MCF 10A (cell line): Measurements from ENCODE around the gene CPVL. TPM values are rescaled to one million over a fixed set of nuclear protein-coding genes. Genes with fewer than 3 reads are reported as not detected.

ENCODE experiments used
- BruUV-seq: library from RNA; stranded (reverse); fragments of 400-500 nt; replicated peaks from 2 replicates; lab custom pipeline; 2021; lab: Mats Ljungman, UMichigan
- CTCF ChIA-PET: fragments of 300-600 bp; sonication (Branson Sonifier 250); formaldehyde crosslinking; extraction: SDS; loops from one replicate; lab custom pipeline; 2021; ENCODE audit warnings: antibody characterized with exemption, inconsistent platforms; lab: Yijun Ruan, JAX
- POLR2A ChIA-PET: fragments of 300-600, 350-650 bp; sonication (Branson Sonifier 250); formaldehyde crosslinking; extraction: SDS; loops from one replicate; lab custom pipeline; 2020; ENCODE audit warnings: antibody characterized with exemption, inconsistent platforms; lab: Yijun Ruan, JAX
- DNase-seq: peaks from one replicate; pipeline ENCODE4 v3.0.0-alpha.2; 2018; ENCODE audit not compliant: unreplicated experiment
- H3K27ac Mint-ChIP-seq: one replicate; pipeline ENCODE4 v1.8.0; 2022; ENCODE audit warnings: mild to moderate bottlenecking, low read depth, mixed read lengths; ENCODE audit not compliant: unreplicated experiment
- H3K27me3 Mint-ChIP-seq: one replicate; pipeline ENCODE4 v1.8.0; 2022; ENCODE audit warnings: mixed read lengths; ENCODE audit not compliant: insufficient read depth, unreplicated experiment
- H3K36me3 Mint-ChIP-seq: one replicate; pipeline ENCODE4 v1.8.0; 2022; ENCODE audit warnings: mild to moderate bottlenecking, moderate library complexity, mixed read lengths; ENCODE audit not compliant: insufficient read depth, unreplicated experiment
- H3K4me1 Mint-ChIP-seq: one replicate; pipeline ENCODE4 v1.8.0; 2022; ENCODE audit warnings: mixed read lengths; ENCODE audit not compliant: insufficient read depth, unreplicated experiment
- H3K4me3 Mint-ChIP-seq: one replicate; pipeline ENCODE4 v1.8.0; 2022; ENCODE audit warnings: mild to moderate bottlenecking, moderate library complexity, mixed read lengths; ENCODE audit not compliant: unreplicated experiment
- H3K9me3 Mint-ChIP-seq: one replicate; pipeline ENCODE4 v1.8.0; 2022; ENCODE audit warnings: mixed read lengths; ENCODE audit not compliant: unreplicated experiment
- intact Hi-C: fragments of 100-400 bp; cut with micrococcal nuclease; formaldehyde crosslinking; loops from 2 replicates; pipeline ENCODE4 v1.14.1; 2022
- total RNA-seq: library from RNA; stranded (reverse); gene quantifications from 2 replicates; pipeline ENCODE4 v1.2.3, GENCODE V29; 2022
- TF ChIP-seq, protein P1 (sequence below): fragments of 200-600 bp; IDR thresholded peaks from one replicate; pipeline ENCODE4 v1.8.0; 2022; ENCODE audit warnings: antibody characterized with exemption, mild to moderate bottlenecking; ENCODE audit not compliant: unreplicated experiment

CPVL gene
- total RNA-seq, 1 experiment from 2014 or later, result 49.0 TPM

GRCh38 chr7:29076631-29077030 is 69.7 kb downstream of the CPVL start:
- H3K4me3 Mint-ChIP-seq, result no peak overlapping the region
- intact Hi-C loops, result no loop called here
- ChIA-PET CTCF (interaction anchor here (0.7 to 1.4 kb wide), 3 partner anchors 11 to 1015 kb away, joined by 4 to 6 read pairs (median 4); no protein-coding TSS in a partner anchor), POLR2A (interaction anchor here (0.7 to 1.0 kb wide), 2 partner anchors 19 to 88 kb away, joined by 3 read pairs; no protein-coding TSS in a partner anchor)
- no peaks in the 10 kb centered on the region for H3K4me1 Mint-ChIP-seq
- TF ChIP-seq, protein P1, sequence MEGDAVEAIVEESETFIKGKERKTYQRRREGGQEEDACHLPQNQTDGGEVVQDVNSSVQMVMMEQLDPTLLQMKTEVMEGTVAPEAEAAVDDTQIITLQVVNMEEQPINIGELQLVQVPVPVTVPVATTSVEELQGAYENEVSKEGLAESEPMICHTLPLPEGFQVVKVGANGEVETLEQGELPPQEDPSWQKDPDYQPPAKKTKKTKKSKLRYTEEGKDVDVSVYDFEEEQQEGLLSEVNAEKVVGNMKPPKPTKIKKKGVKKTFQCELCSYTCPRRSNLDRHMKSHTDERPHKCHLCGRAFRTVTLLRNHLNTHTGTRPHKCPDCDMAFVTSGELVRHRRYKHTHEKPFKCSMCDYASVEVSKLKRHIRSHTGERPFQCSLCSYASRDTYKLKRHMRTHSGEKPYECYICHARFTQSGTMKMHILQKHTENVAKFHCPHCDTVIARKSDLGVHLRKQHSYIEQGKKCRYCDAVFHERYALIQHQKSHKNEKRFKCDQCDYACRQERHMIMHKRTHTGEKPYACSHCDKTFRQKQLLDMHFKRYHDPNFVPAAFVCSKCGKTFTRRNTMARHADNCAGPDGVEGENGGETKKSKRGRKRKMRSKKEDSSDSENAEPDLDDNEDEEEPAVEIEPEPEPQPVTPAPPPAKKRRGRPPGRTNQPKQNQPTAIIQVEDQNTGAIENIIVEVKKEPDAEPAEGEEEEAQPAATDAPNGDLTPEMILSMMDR, result no peak
- H3K36me3 Mint-ChIP-seq, result no peaks in the 10 kb centered on the region
- no peak for DNase-seq
- no peaks in the 10 kb centered on the region for H3K27me3 Mint-ChIP-seq
- no TSS peak for BruUV-seq
- H3K27ac Mint-ChIP-seq, result no peak overlapping the region
- no peaks in the 10 kb centered on the region for H3K9me3 Mint-ChIP-seq

GRCh38 chr7:29075606-29076005 is 70.7 kb downstream of the CPVL start:
- H3K4me3 Mint-ChIP-seq, result no peak overlapping the region
- intact Hi-C loops, result no loop called here
- H3K4me1 Mint-ChIP-seq, result no peaks in the 10 kb centered on the region
- H3K36me3 Mint-ChIP-seq, result no peaks in the 10 kb centered on the region
- no TSS peak for BruUV-seq
- no peak for DNase-seq
- CTCF ChIA-PET, result interaction anchor here (1.2 kb wide), 1 partner anchor 131 kb away, joined by 5 read pairs; no protein-coding TSS in a partner anchor
- no peaks in the 10 kb centered on the region for H3K27me3 Mint-ChIP-seq
- H3K27ac Mint-ChIP-seq, result no peak overlapping the region
- TF ChIP-seq, protein P1, result no peak
- POLR2A ChIA-PET, result interaction anchor here (0.7 to 0.8 kb wide), 2 partner anchors 9 to 218 kb away, joined by 3 read pairs; no protein-coding TSS in a partner anchor
- H3K9me3 Mint-ChIP-seq, result no peaks in the 10 kb centered on the region

DNA sequence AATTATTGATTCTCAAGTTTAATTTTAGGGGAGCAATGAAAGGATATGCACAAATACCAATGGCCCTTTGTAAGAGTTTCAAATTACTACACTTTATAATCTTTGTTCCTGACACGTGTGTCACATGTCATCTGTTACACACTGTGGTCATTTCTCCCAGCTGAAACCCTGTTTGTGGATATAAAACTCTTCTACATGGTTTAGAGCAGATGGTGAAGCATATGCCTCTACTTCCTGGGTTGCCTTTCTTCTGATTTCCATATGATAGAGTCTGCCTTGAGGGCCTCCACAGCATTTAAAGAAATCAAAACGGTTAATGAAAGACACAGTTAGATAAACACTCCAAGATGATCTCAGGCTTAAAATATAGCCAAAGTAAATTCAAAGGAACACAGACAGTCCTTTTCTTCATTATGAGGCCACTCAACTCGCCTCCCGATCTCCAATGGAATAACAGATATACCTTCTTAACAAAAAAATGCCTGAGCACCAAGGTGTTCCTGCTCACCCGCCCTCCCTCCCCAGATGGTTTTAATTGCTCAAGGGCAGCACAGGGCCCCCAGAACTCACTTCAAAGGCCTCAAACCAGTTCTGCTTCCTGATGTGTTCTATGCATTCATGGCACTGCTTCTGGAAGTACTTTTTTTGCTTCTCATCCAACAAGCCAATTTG is 75.0 kb downstream of the CPVL start:
- Mint-ChIP-seq H3K27me3 (no peaks in the 10 kb centered on the region), H3K27ac (no peak overlapping the region), H3K9me3 (no peaks in the 10 kb centered on the region), H3K36me3 (no peaks in the 10 kb centered on the region), H3K4me3 (no peak overlapping the region), H3K4me1 (no peaks in the 10 kb centered on the region)
- no TSS peak for BruUV-seq
- ChIA-PET POLR2A (no interaction called here), CTCF (no interaction called here)
- no peak for DNase-seq
- intact Hi-C loops, result no loop called here
- TF ChIP-seq, protein P1, result no peak

- Mint-ChIP-seq H3K27me3 (no peaks in the 10 kb centered on the region), H3K9me3 (no peaks in the 10 kb centered on the region), H3K4me1 (no peaks in the 10 kb centered on the region), H3K27ac (no peak overlapping the region), H3K36me3 (peaks cover 11% of the 10 kb centered on the region), H3K4me3 (no peak overlapping the region)
- TF ChIP-seq, protein P1, result no peak
- CTCF ChIA-PET, result interaction anchor here (1.3 to 1.9 kb wide), 2 partner anchors 11 to 145 kb away, joined by 3 to 6 read pairs; no protein-coding TSS in a partner anchor
- no peak for DNase-seq
- intact Hi-C loops, result no loop called here
- POLR2A ChIA-PET, result interaction anchor here (0.6 kb wide), 1 partner anchor 9 kb away, joined by 3 read pairs; no protein-coding TSS in a partner anchor
- no TSS peak for BruUV-seq
Observed at GRCh38 chr7:29066641-29067040, 79.7 kb downstream of the CPVL start.
